GM19455 (cell line): Measurements from ENCODE around the gene FYB1.
"Not testable (repeated sequence)": the region's sequence is repeated elsewhere in the genome, so short reads cannot be mapped to it uniquely, and the experiment has no call there.

Source experiments
- ATAC-seq: cut with Tn5 transposase; IDR thresholded peaks from one replicate; pipeline ENCODE4 v1.9.1; 2021; ENCODE audit not compliant: unreplicated experiment

The FYB1 gene

GRCh38 chr5:39219437-39219836 is at the start of gene FYB1:
FYB1 (minus strand) TSS chr5:39219563; CDS start chr5:39202960, 16,603 bp downstream.
- ATAC-seq, result no peak

- ATAC-seq, result no peak
Measured at GRCh38 chr5:39267186-39267585, 47.8 kb upstream of the FYB1 start.

GRCh38 chr5:39266442-39266841 is 47.1 kb upstream of the FYB1 start:
- ATAC-seq, result no peak

GRCh38 chr5:39264528-39264927 is 45.2 kb upstream of the FYB1 start:
- ATAC-seq, result peak; percentile 87

GRCh38 chr5:39262981-39263380 is 43.6 kb upstream of the FYB1 start:
- no peak for ATAC-seq

GRCh38 chr5:39260095-39260494 is 40.7 kb upstream of the FYB1 start:
- ATAC-seq, result no peak

- no peak for ATAC-seq
Measured at GRCh38 chr5:39257554-39257953, 38.2 kb upstream of the FYB1 start.

- ATAC-seq, result no peak
Measured at GRCh38 chr5:39256477-39257235, 37.3 kb upstream of the FYB1 start.

GRCh38 chr5:39255406-39255805 is 36.0 kb upstream of the FYB1 start:
- no peak for ATAC-seq

GRCh38 chr5:39254671-39255070 is 35.3 kb upstream of the FYB1 start:
- ATAC-seq, result no peak

GRCh38 chr5:39253196-39253595 is 33.8 kb upstream of the FYB1 start:
- ATAC-seq, result no peak

- no peak for ATAC-seq
Measured at GRCh38 chr5:39249564-39250274, 30.4 kb upstream of the FYB1 start.

- no peak for ATAC-seq
Measured at GRCh38 chr5:39249069-39249468, 29.7 kb upstream of the FYB1 start.

GRCh38 chr5:39240750-39241149 is 21.4 kb upstream of the FYB1 start:
- ATAC-seq, result no peak

GRCh38 chr5:39238366-39239105 is 19.2 kb upstream of the FYB1 start:
- ATAC-seq, result no peak

GRCh38 chr5:39236718-39237117 is 17.4 kb upstream of the FYB1 start:
- ATAC-seq, result no peak

- ATAC-seq, result no peak
Measured at GRCh38 chr5:39235648-39236047, 16.3 kb upstream of the FYB1 start.

GRCh38 chr5:39234494-39234893 is 15.1 kb upstream of the FYB1 start:
- ATAC-seq, result not testable (repeated sequence)

- ATAC-seq, result no peak
Measured at GRCh38 chr5:39233783-39234182, 14.4 kb upstream of the FYB1 start.

GRCh38 chr5:39231705-39232525 is 12.6 kb upstream of the FYB1 start:
- ATAC-seq, result no peak

GRCh38 chr5:39228596-39228995 is 9.2 kb upstream of the FYB1 start:
- ATAC-seq, result no peak
